HUES6 (cell line): ENCODE data around the gene EPB42.
"Not testable (repeated sequence)": the region's sequence is repeated elsewhere in the genome, so short reads cannot be mapped to it uniquely, and the experiment has no call there.

Experiments
- H3K27ac ChIP-seq: 2 replicates; pipeline ENCODE4 v1.7.0; 2013; ENCODE audit warnings: low read depth, mild to moderate bottlenecking, low read length, inconsistent platforms
- H3K27me3 ChIP-seq: 2 replicates; pipeline ENCODE4 v1.6.1; 2013; ENCODE audit warnings: low read length; ENCODE audit not compliant: control insufficient read depth, insufficient read depth
- H3K36me3 ChIP-seq: 2 replicates; pipeline ENCODE4 v1.6.1; 2013; ENCODE audit warnings: low read length; ENCODE audit not compliant: control insufficient read depth, insufficient read depth
- H3K4me1 ChIP-seq: 2 replicates; pipeline ENCODE4 v1.6.1; 2013; ENCODE audit warnings: low read length; ENCODE audit not compliant: control insufficient read depth, insufficient read depth
- H3K4me3 ChIP-seq: 2 replicates; pipeline ENCODE4 v1.5.1; 2013; ENCODE audit warnings: low read depth, low read length
- H3K9ac ChIP-seq: one replicate; pipeline ENCODE4 v1.6.1; 2013; ENCODE audit warnings: mild to moderate bottlenecking, low read length
- H3K9me3 ChIP-seq: 2 replicates; pipeline ENCODE4 v1.6.1; 2013; ENCODE audit warnings: low read depth, low read length; ENCODE audit not compliant: control insufficient read depth, insufficient read depth

Gene EPB42

DNA sequence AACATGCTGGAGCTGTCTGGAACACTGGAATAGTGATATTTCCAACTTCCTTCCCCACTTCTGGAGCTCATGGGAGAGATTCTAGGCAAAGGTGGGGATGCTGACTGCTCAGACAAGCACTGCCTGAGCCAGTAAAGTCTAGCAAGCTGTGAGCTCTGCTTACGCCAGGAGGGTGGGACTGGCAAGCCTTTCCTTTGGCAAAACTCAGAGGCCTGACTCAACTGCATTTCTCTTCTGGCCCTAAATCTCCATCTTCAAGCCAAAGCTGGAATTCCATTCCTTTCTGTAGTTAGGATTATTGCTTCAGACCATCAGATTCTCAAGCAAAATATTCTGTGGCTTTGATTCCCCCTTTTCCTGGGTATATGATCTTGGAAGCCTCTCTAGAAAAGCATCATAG is 20.3 kb upstream of the EPB42 start:
- H3K27ac ChIP-seq, result no peak overlapping the region

DNA sequence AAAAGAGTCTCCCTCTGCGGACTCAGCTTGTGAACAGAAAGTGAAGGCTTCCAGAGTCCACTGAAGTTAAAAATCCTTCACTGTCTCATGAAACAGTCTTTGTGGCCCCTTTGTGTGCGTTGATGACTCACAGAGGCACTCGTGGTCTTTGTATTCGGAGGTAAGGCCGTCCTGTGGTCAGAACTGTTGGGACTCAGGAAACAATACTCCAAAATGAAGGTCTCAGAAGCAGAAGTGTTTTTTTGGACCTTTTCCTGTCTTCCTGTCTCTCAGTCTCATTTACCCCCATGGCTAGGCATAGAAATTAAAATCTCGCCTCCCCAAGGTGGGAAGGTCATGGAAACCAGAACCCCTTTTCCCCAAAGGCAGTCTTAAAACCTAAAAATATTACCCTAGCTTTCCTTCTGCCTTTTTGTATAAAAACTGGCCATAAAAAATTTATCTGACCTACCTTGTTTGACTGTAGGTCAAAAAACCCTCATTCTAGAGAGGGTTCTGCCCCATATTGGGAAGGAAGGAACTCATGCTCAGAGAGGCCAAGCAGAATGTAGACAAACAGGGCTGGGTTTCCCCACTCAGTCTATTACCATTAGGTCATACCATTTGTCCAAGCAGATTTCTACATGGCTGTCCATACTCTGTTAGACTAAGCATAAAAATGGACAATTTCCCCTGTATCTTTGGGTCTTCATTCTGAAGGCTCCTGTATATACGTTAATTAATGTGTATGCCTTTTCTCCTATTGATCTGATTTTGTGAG is 19.1 kb upstream of the EPB42 start:
- Histone ChIP-seq H3K27ac (no peak overlapping the region), H3K27me3 (peaks cover 2% of the 10 kb centered on the region; the same call in 1 of the 2 replicates), H3K4me3 (no peak overlapping the region), H3K9ac (no peak overlapping the region), H3K36me3 (no peaks in the 10 kb centered on the region), H3K4me1 (no peaks in the 10 kb centered on the region), H3K9me3 (no peaks in the 10 kb centered on the region)

More for the DNA sequence above, 20.3 kb upstream of the EPB42 start:
- H3K4me1 ChIP-seq, result no peaks in the 10 kb centered on the region
- no peaks in the 10 kb centered on the region for H3K9me3 ChIP-seq
- H3K4me3 ChIP-seq, result no peak overlapping the region
- H3K36me3 ChIP-seq, result no peaks in the 10 kb centered on the region
- peaks cover 2% of the 10 kb centered on the region; the same call in 1 of the 2 replicates for H3K27me3 ChIP-seq
- no peak overlapping the region for H3K9ac ChIP-seq

DNA sequence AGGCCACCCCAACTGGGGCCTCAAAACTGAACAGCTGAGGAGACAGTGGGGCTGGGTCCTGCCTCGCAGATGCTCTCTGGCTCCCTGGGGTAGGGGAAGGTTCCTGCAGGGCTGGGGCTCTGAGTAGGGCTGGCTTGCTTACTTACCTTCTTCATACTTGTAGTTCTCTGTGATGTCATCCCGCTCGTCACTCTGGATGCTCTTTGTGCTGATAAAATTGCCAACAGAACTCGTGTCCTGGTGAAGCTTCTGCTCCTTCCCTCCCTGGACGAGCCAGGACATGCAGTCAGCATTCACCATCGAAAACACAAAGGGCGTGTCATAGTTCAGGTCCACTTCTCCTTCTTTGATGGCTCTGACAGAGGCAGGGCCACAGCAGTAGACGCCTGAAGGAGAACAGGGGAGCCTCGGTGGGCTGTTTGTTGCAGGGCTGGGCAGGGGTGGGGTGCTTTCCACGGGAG is 17.9 kb upstream of the EPB42 start:
- Histone ChIP-seq H3K27ac (no peak overlapping the region), H3K9me3 (no peaks in the 10 kb centered on the region), H3K4me3 (no peak overlapping the region), H3K27me3 (peaks cover 2% of the 10 kb centered on the region; the same call in 1 of the 2 replicates), H3K4me1 (no peaks in the 10 kb centered on the region), H3K36me3 (no peaks in the 10 kb centered on the region), H3K9ac (no peak overlapping the region)

GRCh38 chr15:43237842-43238470 is 17.1 kb upstream of the EPB42 start:
- no peak overlapping the region for H3K9ac ChIP-seq
- H3K36me3 ChIP-seq, result no peaks in the 10 kb centered on the region
- H3K27me3 ChIP-seq, result peaks cover 2% of the 10 kb centered on the region; the same call in 1 of the 2 replicates
- H3K4me1 ChIP-seq, result no peaks in the 10 kb centered on the region
- no peak overlapping the region for H3K27ac ChIP-seq
- no peaks in the 10 kb centered on the region for H3K9me3 ChIP-seq
- no peak overlapping the region for H3K4me3 ChIP-seq

GRCh38 chr15:43235536-43235935 is 14.7 kb upstream of the EPB42 start:
- Histone ChIP-seq H3K4me1 (peaks cover 2% of the 10 kb centered on the region; the same call in 1 of the 2 replicates), H3K9ac (no peak overlapping the region), H3K9me3 (no peaks in the 10 kb centered on the region)

DNA sequence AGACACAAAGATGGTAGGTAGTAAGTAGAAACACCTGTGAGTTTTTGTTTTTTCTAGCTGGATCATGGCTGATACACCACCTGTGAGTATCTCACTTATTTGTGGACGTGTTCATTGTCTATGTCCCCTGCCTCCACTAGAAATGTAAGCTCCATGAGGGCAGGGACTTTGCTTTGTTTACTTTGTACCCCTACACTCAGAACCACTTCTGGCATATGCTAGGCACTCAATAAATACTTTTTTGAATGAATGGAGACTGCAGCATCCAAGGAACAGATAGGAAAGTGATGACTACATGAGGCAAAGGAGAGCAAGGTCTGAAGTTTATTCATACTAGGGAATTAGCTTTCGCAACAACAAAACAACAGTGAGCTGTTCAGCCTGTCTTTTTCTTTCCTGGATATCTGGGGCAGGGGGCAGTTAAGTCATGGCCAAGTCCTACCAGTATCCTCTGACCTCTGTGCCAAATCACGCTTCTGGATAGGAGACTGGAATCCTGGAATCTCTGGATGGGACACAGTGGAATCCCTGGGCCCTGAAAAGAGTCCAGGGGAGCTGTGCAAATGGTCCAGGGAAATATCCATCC is 11.6 kb upstream of the EPB42 start:
- no peak overlapping the region for H3K9ac ChIP-seq
- no peaks in the 10 kb centered on the region for H3K36me3 ChIP-seq

More at GRCh38 chr15:43235536-43235935, 14.7 kb upstream of the EPB42 start:
- Histone ChIP-seq H3K27ac (no peak overlapping the region), H3K27me3 (no peaks in the 10 kb centered on the region; the same call in 1 of the 2 replicates), H3K36me3 (no peaks in the 10 kb centered on the region), H3K4me3 (no peak overlapping the region)

GRCh38 chr15:43230640-43231115 is 9.9 kb upstream of the EPB42 start:
- Histone ChIP-seq H3K27ac (no peak overlapping the region), H3K4me3 (no peak overlapping the region)

More for the DNA sequence above, 11.6 kb upstream of the EPB42 start:
- Histone ChIP-seq H3K4me1 (peaks cover 2% of the 10 kb centered on the region; the same call in 1 of the 2 replicates), H3K27ac (no peak overlapping the region), H3K9me3 (no peaks in the 10 kb centered on the region), H3K27me3 (no peaks in the 10 kb centered on the region; the same call in 1 of the 2 replicates), H3K4me3 (no peak overlapping the region)

GRCh38 chr15:43229977-43230376 is 9.2 kb upstream of the EPB42 start:
- no peak overlapping the region for H3K4me3 ChIP-seq
- H3K36me3 ChIP-seq, result no peaks in the 10 kb centered on the region
- H3K27me3 ChIP-seq, result no peaks in the 10 kb centered on the region; the same call in 1 of the 2 replicates
- H3K9me3 ChIP-seq, result no peaks in the 10 kb centered on the region
- no peak overlapping the region for H3K27ac ChIP-seq
- H3K9ac ChIP-seq, result no peak overlapping the region
- H3K4me1 ChIP-seq, result peaks cover 2% of the 10 kb centered on the region; the same call in 1 of the 2 replicates

More at GRCh38 chr15:43230640-43231115, 9.9 kb upstream of the EPB42 start:
- no peak overlapping the region for H3K9ac ChIP-seq
- H3K9me3 ChIP-seq, result no peaks in the 10 kb centered on the region
- H3K4me1 ChIP-seq, result peaks cover 2% of the 10 kb centered on the region; the same call in 1 of the 2 replicates
- no peaks in the 10 kb centered on the region for H3K36me3 ChIP-seq
- no peaks in the 10 kb centered on the region; the same call in 1 of the 2 replicates for H3K27me3 ChIP-seq

DNA sequence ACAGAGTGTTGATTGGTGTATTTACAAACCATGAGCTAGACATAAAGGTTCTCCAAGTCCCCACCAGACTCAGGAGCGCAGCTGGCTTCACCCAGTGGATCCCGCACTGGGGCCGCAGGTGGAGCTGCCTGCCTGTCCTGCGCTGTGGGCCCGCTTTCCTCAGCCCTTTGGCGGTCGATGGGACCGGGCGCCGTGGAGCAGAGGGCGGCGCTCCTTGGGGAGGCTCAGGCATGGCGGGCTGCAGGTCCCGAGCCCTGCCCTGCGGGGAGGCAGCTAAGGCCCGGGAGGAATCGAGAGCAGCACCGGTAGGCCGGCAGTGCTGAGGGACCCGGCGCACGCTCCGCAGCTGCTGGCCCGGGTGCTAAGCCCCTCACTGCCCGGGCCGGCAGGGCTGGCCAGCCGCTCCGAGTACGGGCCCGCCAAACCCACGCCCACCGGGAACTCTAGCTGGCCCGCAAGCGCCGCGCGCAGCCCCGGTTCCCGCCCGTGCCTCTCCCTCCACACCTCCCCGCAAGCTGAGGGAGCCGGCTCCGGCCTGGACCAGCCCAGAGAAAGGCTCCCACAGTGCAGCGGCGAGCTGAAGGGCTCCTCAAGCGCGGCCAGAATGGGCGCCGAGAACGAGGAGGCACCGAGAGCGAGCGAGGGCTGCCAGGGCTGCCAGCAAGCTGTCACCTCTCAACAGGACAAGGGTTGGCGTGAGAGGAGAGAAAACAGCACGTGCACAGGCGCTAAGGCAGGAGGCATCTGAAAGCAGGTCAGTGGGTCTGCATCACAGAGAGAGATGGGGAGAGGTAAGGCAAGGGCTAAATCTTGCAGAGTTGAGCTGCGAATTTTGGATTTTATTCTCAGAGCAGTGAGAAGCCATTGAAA is 5.9 kb upstream of the EPB42 start:
- no peaks in the 10 kb centered on the region for H3K36me3 ChIP-seq

DNA sequence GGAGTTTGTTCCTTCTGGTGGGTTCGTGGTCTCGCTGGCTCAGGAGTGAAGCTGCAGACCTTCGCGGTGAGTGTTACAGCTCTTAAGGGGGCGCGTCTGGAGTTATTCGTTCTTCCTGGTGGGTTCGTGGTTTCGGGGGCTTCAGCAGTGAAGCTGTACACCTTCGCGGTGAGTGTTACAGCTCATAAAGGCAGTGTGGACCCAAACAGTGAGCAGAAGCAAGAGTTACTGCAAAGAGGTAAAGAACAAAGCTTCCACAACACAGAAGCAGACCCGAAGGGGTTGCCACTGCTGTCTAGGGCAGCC is 5.1 kb upstream of the EPB42 start:
- not testable (repeated sequence) for H3K4me1 ChIP-seq, H3K9ac ChIP-seq, H3K9me3 ChIP-seq, H3K27me3 ChIP-seq, H3K27ac ChIP-seq, H3K36me3 ChIP-seq, H3K4me3 ChIP-seq

More for the DNA sequence above, 5.9 kb upstream of the EPB42 start:
- H3K4me3 ChIP-seq, result no peak overlapping the region
- no peaks in the 10 kb centered on the region for H3K9me3 ChIP-seq
- H3K9ac ChIP-seq, result no peak overlapping the region
- no peaks in the 10 kb centered on the region for H3K27me3 ChIP-seq
- no peak overlapping the region for H3K27ac ChIP-seq
- peaks cover 2% of the 10 kb centered on the region; the same call in 1 of the 2 replicates for H3K4me1 ChIP-seq
